Mononuclear cell (primary cell): ENCODE data around the gene RUNDC1. TPM values are rescaled to one million over a fixed set of nuclear protein-coding genes. Genes with fewer than 3 reads are reported as not detected.

Experiments used
- H3K27me3 ChIP-seq: 2 replicates; pipeline ENCODE4 v1.6.0; 2011; ENCODE audit warnings: low read length, control low read depth; ENCODE audit not compliant: insufficient read depth
- H3K4me1 ChIP-seq: 2 replicates; pipeline ENCODE4 v1.5.1; 2011; ENCODE audit warnings: mild to moderate bottlenecking, low read length, control low read depth; ENCODE audit not compliant: insufficient read depth
- H3K4me3 ChIP-seq: 2 replicates; pipeline ENCODE4 v1.5.1; 2011; ENCODE audit warnings: mild to moderate bottlenecking, low read length, moderate library complexity
- H3K9me3 ChIP-seq: 2 replicates; pipeline ENCODE4 v1.5.1; 2011; ENCODE audit warnings: low read depth, mild to moderate bottlenecking, control low read depth, low read length
- total RNA-seq: library from RNA; depleted of rRNA; stranded (reverse); fragments of >200 nt; gene quantifications from one replicate; pipeline ENCODE4 v1.2.3, GENCODE V29; 2012

RUNDC1 gene
- total RNA-seq, 1 donor: 9.6 TPM

DNA sequence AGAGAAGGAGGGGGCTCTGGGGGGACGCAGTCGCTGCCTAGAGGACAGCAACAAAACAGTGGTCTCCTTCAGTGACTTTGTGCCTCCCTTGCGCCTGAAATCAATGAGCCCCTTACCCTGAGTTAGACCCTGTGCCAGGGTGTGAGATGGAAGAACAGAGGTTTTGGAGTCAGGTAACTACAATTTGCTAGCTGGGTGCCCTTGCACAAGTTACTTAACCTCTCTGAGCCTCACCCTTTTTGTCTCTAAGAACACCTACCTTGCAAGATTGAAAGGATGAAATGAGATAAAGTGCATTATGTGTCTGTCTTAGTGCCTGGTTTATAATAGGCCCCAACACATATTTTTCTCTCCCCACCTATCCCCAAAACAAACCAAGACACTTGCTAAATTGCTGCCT is 54.5 kb downstream of the RUNDC1 start:
- H3K4me3 ChIP-seq: no peak overlapping the region
- H3K27me3 ChIP-seq: no peaks in the 10 kb centered on the region
- peaks cover 2% of the 10 kb centered on the region for H3K4me1 ChIP-seq
- H3K9me3 ChIP-seq: no peaks in the 10 kb centered on the region

DNA sequence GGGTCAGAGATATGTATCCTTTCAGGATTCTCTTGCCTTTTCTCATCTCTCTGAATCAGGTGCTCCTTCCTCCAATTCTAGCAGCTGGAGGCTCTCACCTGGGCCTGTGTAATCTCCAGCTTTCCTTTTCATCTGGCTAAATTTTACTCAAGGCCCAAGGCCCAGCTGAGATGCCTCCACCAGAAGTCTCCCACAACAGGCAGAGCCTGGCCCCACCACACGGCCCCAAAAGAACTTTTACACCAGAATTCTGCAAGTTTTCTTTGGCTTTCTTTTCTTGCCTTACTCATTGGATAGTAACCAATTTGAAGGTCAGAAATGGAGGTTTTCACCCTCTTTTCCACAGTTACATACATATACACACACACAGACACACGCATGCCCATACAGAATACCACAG is 59.3 kb downstream of the RUNDC1 start:
- H3K4me3 ChIP-seq: no peak overlapping the region

DNA sequence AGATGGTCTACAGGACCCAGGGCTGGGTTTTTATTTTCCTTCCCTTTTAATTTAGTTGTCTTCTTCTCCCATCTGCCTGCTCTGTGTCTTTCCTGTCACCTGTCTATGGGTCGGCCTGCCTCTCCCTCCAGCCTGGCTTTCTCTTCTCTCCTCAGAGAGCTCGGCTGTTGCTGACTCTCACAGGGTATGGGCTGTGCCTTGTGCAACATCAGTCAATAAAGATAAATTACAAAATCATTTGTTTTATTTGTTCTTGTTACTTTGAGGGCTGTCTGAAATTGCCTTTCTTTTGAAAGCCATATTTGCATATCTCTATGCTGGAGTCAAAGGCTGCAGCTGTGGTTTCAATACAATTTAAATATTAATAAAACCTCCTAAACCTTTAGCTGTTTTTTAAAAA is 60.3 kb downstream of the RUNDC1 start:
- no peaks in the 10 kb centered on the region for H3K4me1 ChIP-seq
- no peaks in the 10 kb centered on the region for H3K27me3 ChIP-seq
- H3K4me3 ChIP-seq: no peak overlapping the region
- H3K9me3 ChIP-seq: no peaks in the 10 kb centered on the region

More for the DNA sequence above, 59.3 kb downstream of the RUNDC1 start:
- H3K9me3 ChIP-seq: no peaks in the 10 kb centered on the region
- no peaks in the 10 kb centered on the region for H3K27me3 ChIP-seq
- no peaks in the 10 kb centered on the region for H3K4me1 ChIP-seq

DNA sequence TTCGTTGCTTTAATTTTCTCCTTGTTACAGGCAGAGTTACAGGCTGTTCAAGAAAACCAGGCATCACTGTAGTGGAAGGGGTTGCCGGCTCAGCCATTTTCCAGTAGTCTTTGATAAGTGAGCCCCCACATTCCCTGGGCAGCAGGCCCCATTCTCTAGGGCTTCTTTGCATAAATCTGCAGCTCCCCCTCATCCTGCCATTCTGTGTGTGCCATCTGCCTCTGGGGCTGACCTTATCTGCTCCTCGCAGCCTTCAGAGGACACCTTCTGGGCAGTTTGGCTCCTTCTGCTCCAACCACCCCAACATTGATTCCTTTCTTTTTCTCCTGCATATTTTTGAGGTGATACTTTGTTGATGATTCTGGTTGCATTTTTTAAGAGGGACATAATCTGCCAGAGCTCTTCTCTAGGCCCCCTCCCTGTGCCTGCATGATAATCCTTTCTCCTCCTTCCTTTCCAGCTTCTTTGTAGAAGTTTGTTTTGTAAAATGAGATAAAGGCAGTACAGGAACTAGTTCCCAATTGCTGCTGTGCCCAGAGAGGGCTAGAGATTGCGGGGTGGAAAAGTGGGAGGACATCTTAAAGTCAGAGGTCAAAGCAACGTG is 61.8 kb downstream of the RUNDC1 start:
- H3K4me1 ChIP-seq: no peaks in the 10 kb centered on the region
- no peaks in the 10 kb centered on the region for H3K9me3 ChIP-seq
- H3K27me3 ChIP-seq: no peaks in the 10 kb centered on the region
- no peak overlapping the region for H3K4me3 ChIP-seq

Other genes with a start within 250 kb of the RUNDC1 start
- gene EZH1, start 235.5 kb upstream of the RUNDC1 start, total RNA-seq: 80.9 TPM
- not detected for gene RAMP2, start 219.3 kb upstream of the RUNDC1 start, total RNA-seq
- gene VPS25, start 207.1 kb upstream of the RUNDC1 start, total RNA-seq: 27.0 TPM
- gene WNK4, start 200.0 kb upstream of the RUNDC1 start, total RNA-seq: 0.10 TPM
- 2.4 TPM for gene COA3, start 181.9 kb upstream of the RUNDC1 start, total RNA-seq
- gene CNTD1, start 181.7 kb upstream of the RUNDC1 start, total RNA-seq: not detected
- gene BECN1, start 156.3 kb upstream of the RUNDC1 start, total RNA-seq: 86.6 TPM
- gene PSME3, start 147.2 kb upstream of the RUNDC1 start, total RNA-seq: 56.9 TPM
- gene AOC2, start 136.0 kb upstream of the RUNDC1 start, total RNA-seq: 1.5 TPM
- gene AOC3, start 129.4 kb upstream of the RUNDC1 start, total RNA-seq: 0.21 TPM
- gene G6PC1, start 79.8 kb upstream of the RUNDC1 start, total RNA-seq: not detected
- gene AARSD1, start 16.1 kb upstream of the RUNDC1 start, total RNA-seq: 14.0 TPM
- gene PTGES3L, start 485 bp upstream of the RUNDC1 start, total RNA-seq: 0.31 TPM
- 1,456 TPM for gene RPL27, start 17.9 kb downstream of the RUNDC1 start, total RNA-seq
- 9.6 TPM for gene IFI35, start 26.2 kb downstream of the RUNDC1 start, total RNA-seq
- 20.0 TPM for gene VAT1, start 41.8 kb downstream of the RUNDC1 start, total RNA-seq
- 0.10 TPM for gene RND2, start 44.7 kb downstream of the RUNDC1 start, total RNA-seq
- 3.4 TPM for gene BRCA1, start 144.8 kb downstream of the RUNDC1 start, total RNA-seq
- 34.3 TPM for gene NBR1, start 190.6 kb downstream of the RUNDC1 start, total RNA-seq
- 3.9 TPM for gene TMEM106A, start 231.3 kb downstream of the RUNDC1 start, total RNA-seq
- 0.31 TPM for gene CCDC200, start 248.1 kb downstream of the RUNDC1 start, total RNA-seq